GM10266 (cell line): ENCODE results near the gene AGRN.

Source experiments
- DNase-seq: peaks from one replicate; pipeline ENCODE4 v3.0.0; 2012; ENCODE audit errors: extremely low spot score
- CTCF ChIP-seq: IDR thresholded peaks from 2 replicates; pipeline ENCODE4 v1.5.1; 2012; ENCODE audit warnings: mild to moderate bottlenecking, low read depth; ENCODE audit not compliant: control insufficient read depth, insufficient read depth; ENCODE audit errors: missing control alignments

Gene AGRN

GRCh38 chr1:995665-996633 is 24.0 kb upstream of the AGRN start:
- TF ChIP-seq CTCF, result no peak
- no peak for DNase-seq

GRCh38 chr1:996851-997712 is 22.8 kb upstream of the AGRN start:
- no peak for DNase-seq
- no peak for TF ChIP-seq CTCF

- no peak for DNase-seq
- TF ChIP-seq CTCF, result no peak
Measured at GRCh38 chr1:997713-997992, 22.3 kb upstream of the AGRN start.

GRCh38 chr1:997993-998744 is 21.8 kb upstream of the AGRN start:
- TF ChIP-seq CTCF, result no peak
- no peak for DNase-seq

- TF ChIP-seq CTCF, result no peak
- no peak for DNase-seq
Measured at GRCh38 chr1:998745-998994, 21.2 kb upstream of the AGRN start.

GRCh38 chr1:998995-999724 is 20.8 kb upstream of the AGRN start:
- TF ChIP-seq CTCF, result peak; percentile 36
- peak; percentile 72 for DNase-seq
